HG02884 (cell line): ENCODE data around the gene TBC1D9B.

Source experiments
- ATAC-seq: cut with Tn5 transposase; IDR thresholded peaks from one replicate; pipeline ENCODE4 v1.9.1; 2021; ENCODE audit warnings: mild to moderate bottlenecking, moderate library complexity; ENCODE audit not compliant: unreplicated experiment

TBC1D9B gene

GRCh38 chr5:179908528-179908927 is 831 bp upstream of the TBC1D9B start:
- ATAC-seq: no peak

- ATAC-seq: no peak
Observed at GRCh38 chr5:179906795-179907555, 722 bp downstream of the TBC1D9B start.

GRCh38 chr5:179906294-179906794 is 1.4 kb downstream of the TBC1D9B start:
- no peak for ATAC-seq

GRCh38 chr5:179905161-179905560 is 2.5 kb downstream of the TBC1D9B start:
- no peak for ATAC-seq

- ATAC-seq: no peak
Observed at GRCh38 chr5:179904463-179905160, 3.1 kb downstream of the TBC1D9B start.

- no peak for ATAC-seq
Observed at GRCh38 chr5:179902763-179903158, 4.9 kb downstream of the TBC1D9B start.

DNA sequence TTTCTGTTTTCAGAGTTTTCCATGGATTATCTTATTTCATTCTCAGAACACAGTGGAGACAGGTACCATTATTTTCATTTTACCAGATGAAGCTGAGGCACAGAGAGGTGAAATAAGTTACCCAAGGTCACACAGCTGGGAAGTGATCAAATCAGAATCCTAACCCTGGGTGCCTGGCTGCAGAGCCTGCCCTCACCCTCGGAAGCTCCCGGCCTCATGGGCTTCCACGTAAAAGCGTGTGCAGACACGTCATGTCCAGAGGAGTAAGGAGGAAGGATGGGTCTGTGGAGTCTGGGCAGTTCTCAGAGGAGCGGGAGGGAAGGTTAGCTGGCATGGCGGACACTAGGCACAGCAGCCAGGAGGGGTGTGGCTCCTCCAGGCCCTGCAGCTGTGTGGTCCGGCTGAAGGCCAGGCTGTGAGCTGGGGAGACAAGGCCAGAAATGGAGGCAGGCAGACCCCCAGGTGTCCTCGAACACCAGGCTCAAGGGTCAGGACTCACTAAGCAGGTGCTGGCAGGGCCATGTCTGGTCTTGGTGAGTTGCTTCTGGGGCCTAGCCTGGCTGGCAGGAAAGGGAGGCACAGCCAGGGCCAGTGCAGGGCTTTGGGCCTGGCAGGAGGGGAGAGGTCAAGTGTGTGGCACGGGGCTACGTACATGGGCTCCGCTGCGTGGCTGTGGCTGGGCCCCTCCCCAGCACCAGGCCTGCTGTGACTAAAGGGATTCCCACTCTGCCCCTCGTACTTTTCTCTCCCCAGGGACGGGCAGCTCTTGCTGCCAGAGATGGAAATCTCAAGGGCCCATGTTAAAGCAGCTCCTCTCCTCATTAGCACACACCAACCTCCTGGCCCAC is 5.6 kb downstream of the TBC1D9B start:
- ATAC-seq: no peak

GRCh38 chr5:179901462-179901861 is 6.2 kb downstream of the TBC1D9B start:
- ATAC-seq: no peak

- ATAC-seq: no peak
Observed at GRCh38 chr5:179900711-179901110, 7.0 kb downstream of the TBC1D9B start.

DNA sequence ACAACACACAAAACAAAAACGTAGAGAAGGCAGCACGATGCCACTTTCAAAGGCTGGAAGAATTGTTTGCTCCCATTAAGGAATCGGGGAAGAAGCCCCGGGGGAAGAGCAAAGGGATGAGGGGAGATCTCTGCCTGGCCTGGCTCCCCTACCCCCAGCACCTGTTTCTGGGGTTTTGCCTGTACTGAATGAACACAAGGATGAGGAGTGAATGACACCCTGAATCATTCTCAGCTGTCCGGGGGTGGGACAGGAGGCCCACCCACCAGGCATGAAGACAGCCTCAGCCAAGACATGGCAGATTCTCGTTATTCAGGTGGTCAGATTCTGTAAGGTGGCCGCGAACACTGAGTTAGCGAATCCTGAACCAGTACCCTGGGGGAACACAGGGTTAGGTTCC is 7.5 kb downstream of the TBC1D9B start:
- no peak for ATAC-seq

- ATAC-seq: no peak
Observed at GRCh38 chr5:179895861-179896260, 11.8 kb downstream of the TBC1D9B start.

DNA sequence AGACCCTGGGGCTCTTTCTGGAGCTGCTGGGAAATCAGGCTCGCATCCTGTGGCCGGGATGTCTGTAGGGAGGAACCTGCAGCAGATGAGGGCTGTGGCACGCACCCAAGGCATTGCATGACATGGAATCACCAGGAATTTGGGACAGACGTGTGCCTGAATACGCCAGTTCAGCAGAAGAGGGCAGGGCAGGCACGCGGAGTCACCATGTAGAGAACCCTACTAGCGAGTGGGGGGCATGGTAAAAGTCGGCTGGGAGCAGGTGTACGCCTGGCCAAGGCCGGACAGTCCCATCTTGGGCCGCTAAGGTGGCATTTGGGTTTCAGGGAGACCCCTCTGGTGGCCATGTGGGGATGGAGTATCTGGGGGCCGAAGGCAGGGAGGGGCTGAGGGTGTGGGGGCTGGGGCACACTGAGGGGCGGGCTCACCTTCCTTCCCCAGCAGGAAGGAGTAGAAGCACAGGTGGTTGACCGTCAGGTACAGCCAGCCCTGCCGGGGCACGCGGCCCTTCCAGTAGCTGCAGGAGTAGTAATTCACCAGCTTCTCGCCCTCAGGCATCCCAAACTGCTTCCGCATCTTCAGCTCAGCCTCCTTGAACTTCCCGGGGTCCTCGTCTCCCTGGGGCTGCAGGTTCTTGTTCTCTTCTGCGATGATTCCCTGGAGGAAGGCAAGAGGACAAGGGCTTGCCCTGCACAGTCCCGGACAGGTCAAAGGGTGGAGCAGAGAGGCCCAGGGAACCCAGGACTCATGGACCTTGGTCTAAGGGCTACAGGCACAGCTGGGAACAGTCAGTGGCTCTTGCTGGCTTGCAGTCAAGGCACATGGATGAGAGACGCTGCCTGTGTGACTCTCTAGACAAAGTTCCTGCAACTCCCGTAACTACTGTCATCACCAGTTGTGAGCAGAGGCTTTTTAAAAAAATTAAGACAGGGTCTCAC is 13.5 kb downstream of the TBC1D9B start:
- no peak for ATAC-seq

- no peak for ATAC-seq
Observed at GRCh38 chr5:179893076-179893957, 14.4 kb downstream of the TBC1D9B start.

DNA sequence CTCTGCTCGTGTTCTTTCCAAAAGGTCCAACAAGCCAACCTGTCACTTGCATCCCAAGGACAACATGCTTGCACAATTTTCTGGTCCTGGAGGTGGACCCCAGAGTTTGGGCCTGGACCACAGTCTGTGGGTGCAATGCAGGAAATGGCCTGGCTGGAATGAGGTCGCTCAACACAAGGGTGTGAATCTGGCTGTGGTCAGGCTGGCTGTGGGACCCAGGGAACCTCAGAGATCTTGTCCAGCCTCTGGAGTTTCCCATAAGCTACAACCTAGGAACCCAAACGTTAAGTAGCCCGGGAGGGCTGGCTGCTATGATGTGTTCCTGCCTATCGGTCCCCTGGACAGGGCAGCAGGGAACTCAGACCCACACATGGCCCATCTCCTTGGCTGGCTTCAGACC is 15.4 kb downstream of the TBC1D9B start:
- no peak for ATAC-seq

GRCh38 chr5:179890751-179891682 is 16.7 kb downstream of the TBC1D9B start:
- ATAC-seq: no peak

DNA sequence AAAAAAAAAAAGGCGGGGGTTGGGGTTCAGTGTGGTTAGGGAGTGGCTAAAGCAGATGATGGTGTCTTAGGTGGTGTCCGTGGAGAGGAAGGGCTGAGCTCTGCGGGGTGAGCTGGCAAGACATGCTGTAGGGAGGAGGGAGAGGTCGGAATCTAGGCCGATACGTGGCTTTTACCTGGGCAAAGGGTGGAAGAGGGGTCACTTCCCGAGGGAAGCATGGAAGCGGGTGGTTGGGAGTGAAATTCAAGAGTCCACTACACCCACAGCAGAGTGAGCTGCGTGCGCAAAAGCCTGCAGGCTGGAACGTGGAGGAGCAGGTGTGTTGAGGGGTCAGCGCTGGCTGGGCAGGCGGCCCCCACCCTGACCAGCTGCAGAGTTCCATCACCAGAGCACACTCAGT is 17.8 kb downstream of the TBC1D9B start:
- no peak for ATAC-seq

DNA sequence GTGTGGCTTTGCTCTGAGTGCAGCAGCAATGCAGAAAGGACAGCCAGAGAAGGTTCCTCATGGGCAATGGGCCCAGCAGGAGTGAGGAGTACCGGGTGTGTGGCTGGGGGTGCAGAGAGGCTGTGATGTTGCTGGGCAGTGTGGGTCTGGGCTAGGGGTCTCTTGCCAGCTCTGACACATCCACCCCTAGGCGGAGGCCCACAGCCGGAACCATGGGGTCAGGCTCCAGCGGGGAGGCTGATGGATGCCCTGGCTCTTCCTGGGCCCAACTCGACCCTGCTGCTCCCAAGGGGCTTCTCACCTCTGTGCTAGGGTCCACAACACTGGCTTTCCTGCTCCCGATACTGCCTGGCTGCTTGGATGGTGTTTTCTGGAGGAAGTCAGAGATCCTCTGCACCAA is 19.9 kb downstream of the TBC1D9B start:
- no peak for ATAC-seq

DNA sequence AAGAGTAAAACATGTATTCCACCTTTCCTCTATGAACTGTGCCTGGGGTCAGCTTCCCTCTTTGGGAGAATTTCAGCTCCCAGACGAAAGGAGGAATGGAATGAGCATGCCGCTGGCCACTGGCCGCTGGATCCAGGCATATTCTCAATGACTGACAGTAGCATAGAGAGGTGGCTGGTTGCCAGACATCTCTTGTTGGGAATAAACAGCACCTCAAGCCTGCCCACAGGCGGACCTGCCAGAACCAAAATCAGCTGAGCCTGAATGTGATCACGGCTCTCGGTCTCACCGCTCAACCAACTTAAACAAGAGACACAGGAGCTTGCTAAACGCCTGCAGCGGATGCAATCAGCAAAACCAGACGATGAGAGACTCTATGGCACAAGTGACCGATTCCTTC is 20.6 kb downstream of the TBC1D9B start:
- ATAC-seq: no peak
